ENCODE results near the gene MGAT4C.
A peak's percentile ranks its signal among the peaks of the same experiment; 100 is the strongest.

MGAT4C gene

DNA sequence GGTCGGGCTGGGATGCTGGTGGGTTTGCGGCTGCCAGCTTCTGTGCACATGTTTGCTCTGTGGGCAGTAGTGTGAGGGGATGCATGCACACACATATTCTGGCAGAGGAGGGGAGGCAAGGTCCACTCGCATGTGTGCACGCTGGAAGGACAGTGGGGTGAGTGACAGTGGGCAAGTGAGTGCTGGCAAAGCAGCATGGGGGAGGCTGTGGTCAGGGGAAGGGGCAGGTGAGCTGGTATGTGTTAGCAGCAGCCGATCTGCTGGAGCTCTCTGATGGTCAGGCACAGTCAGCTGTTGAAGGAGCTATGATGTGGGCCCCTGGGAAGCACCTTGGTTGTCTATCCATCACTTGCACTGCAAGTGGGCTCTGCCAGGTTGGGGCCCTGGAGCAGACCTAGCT is 211.8 kb downstream of the MGAT4C start:
- in situ Hi-C loops (cut with HindIII; ENCODE audit: low pct_ligation_motif_present, low pct_unique_long_range_greater_than_20kb, low sequenced_read_pairs): no loop called here
- no peak for DNase-seq

GRCh38 chr12:86042062-86042461 is 214.1 kb downstream of the MGAT4C start:
- no peak for DNase-seq
- in situ Hi-C loops (cut with HindIII; ENCODE audit: low pct_ligation_motif_present, low pct_unique_long_range_greater_than_20kb, low sequenced_read_pairs): no loop called here

DNA sequence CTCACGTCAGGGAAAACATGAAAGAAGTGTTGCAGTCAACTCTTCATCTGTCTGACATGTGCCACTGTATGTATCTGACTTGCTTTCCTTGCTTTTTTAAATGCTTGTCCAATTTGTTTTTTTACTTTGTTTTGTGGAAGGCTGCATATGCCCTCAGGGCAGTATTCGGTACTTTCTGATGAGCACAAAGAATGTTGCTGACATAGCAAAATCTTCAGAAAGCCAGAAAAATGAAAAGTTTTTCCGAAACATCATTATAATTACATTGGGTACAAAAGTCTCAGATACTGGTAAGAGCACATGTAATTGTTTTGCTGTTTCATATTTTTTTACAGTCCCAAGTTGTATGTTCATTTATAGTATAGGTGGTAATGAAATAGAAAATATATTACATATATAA is 237.8 kb downstream of the MGAT4C start:
- in situ Hi-C loops (cut with HindIII; ENCODE audit: low pct_ligation_motif_present, low pct_unique_long_range_greater_than_20kb, low sequenced_read_pairs): no loop called here
- no peak for DNase-seq

GRCh38 chr12:86015026-86015425 is 241.2 kb downstream of the MGAT4C start:
- in situ Hi-C loops (cut with HindIII; ENCODE audit: low pct_ligation_motif_present, low pct_unique_long_range_greater_than_20kb, low sequenced_read_pairs): no loop called here

GRCh38 chr12:86006727-86007126 is 249.5 kb downstream of the MGAT4C start:
- no peak for DNase-seq
- in situ Hi-C loops (cut with HindIII; ENCODE audit: low pct_ligation_motif_present, low pct_unique_long_range_greater_than_20kb, low sequenced_read_pairs): no loop called here

More at GRCh38 chr12:86015026-86015425, 241.2 kb downstream of the MGAT4C start:
- DNase-seq: no peak

- DNase-seq: no peak
- in situ Hi-C loops (cut with HindIII; ENCODE audit: low pct_ligation_motif_present, low pct_unique_long_range_greater_than_20kb, low sequenced_read_pairs): no loop called here
Observed at GRCh38 chr12:85998074-85998473, 258.1 kb downstream of the MGAT4C start.

DNA sequence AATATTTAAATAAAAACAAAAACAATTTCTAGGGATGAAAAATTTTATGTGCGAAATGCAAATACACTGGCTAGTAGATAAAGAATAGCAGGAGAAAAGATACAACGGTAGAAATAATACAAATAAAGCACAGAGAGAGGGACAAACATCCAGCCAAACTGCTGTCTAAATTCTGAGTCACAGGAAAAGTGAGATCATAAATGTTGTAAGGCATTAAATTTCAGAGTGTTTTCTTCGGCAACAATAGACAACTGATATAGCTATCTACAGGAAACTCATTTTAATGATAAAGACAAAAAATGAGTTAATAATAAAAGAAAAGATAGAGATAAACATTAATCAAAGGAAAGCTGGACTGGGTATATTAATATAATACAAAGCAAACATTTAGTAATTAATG is 259.9 kb downstream of the MGAT4C start:
- no peak for DNase-seq
- in situ Hi-C loops (cut with HindIII; ENCODE audit: low pct_ligation_motif_present, low pct_unique_long_range_greater_than_20kb, low sequenced_read_pairs): no loop called here

DNA sequence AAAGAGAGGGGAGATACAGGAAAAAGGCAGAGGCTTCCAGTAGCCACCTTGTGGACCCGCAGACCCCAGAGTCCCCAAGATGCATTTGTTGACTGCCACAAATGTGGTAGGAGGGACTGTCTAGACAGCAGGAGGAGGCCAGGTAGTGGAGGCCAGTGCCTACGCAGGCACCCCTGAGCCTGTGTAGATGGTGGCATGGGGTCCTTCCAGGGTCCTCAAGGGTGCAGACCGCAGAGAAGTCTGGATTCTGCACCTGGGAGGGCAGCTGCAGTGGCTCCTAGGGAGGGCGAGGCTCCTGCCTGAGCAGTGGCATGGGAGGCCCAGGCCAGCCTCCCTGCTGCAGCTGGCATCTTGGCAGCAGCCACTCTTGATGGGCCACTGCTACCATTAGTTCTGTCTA is 262.4 kb downstream of the MGAT4C start:
- in situ Hi-C loops (cut with HindIII; ENCODE audit: low pct_ligation_motif_present, low pct_unique_long_range_greater_than_20kb, low sequenced_read_pairs): no loop called here
- no peak for DNase-seq

GRCh38 chr12:85985996-85986395 is 270.2 kb downstream of the MGAT4C start:
- in situ Hi-C loops (cut with HindIII; ENCODE audit: low pct_ligation_motif_present, low pct_unique_long_range_greater_than_20kb, low sequenced_read_pairs): no loop called here
- DNase-seq: no peak

GRCh38 chr12:85983601-85984000 is 272.6 kb downstream of the MGAT4C start:
- DNase-seq: no peak
- in situ Hi-C loops (cut with HindIII; ENCODE audit: low pct_ligation_motif_present, low pct_unique_long_range_greater_than_20kb, low sequenced_read_pairs): no loop called here

GRCh38 chr12:85979641-85980040 is 276.6 kb downstream of the MGAT4C start:
- in situ Hi-C loops (cut with HindIII; ENCODE audit: low pct_ligation_motif_present, low pct_unique_long_range_greater_than_20kb, low sequenced_read_pairs): no loop called here
- DNase-seq: peak; percentile 20

GRCh38 chr12:85975716-85976115 is 280.5 kb downstream of the MGAT4C start:
- in situ Hi-C loops (cut with HindIII; ENCODE audit: low pct_ligation_motif_present, low pct_unique_long_range_greater_than_20kb, low sequenced_read_pairs): no loop called here

GRCh38 chr12:85971800-85972199 is 284.4 kb downstream of the MGAT4C start:
- DNase-seq: no peak
- in situ Hi-C loops (cut with HindIII; ENCODE audit: low pct_ligation_motif_present, low pct_unique_long_range_greater_than_20kb, low sequenced_read_pairs): no loop called here

More at GRCh38 chr12:85975716-85976115, 280.5 kb downstream of the MGAT4C start:
- no peak for DNase-seq

DNA sequence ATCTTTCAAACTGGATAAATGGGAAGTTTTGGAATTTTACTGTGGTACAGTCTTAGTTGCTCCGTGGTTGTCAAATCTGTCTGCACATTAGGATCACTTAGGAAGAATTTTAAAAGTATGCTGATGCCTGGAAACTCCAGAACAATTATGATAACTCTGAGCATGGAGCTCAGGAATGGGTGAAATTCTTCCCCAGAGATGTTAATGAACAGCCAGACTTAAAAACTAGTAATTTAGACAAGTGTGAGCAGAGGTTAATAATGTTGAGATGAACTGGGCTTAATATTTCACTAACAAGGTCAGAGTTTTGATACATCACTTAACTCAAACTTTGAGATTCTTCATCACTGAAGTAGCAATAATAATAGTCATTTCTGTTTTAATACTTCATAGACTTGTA is 287.6 kb downstream of the MGAT4C start:
- in situ Hi-C loops (cut with HindIII; ENCODE audit: low pct_ligation_motif_present, low pct_unique_long_range_greater_than_20kb, low sequenced_read_pairs): no loop called here
- DNase-seq: no peak

DNA sequence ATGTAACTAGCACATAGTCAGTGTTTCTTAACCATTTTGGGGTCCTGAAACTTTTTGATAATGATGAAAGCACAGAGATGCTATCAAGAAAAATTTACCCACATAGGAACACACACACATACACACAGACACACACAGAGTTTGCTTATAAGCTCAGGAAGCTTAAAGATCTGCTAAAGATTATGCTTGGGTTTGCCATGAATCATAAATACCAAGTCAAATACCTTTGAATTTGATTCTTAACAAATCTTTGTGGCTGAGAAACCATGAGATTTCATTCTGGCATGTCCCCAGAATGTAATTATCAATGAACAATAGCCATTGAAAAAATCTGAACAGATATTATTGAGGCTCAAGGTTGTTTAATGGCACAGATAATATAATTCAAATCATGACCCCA is 292.9 kb downstream of the MGAT4C start:
- in situ Hi-C loops (cut with HindIII; ENCODE audit: low pct_ligation_motif_present, low pct_unique_long_range_greater_than_20kb, low sequenced_read_pairs): no loop called here
- no peak for DNase-seq

- DNase-seq: no peak
- in situ Hi-C loops (cut with HindIII; ENCODE audit: low pct_ligation_motif_present, low pct_unique_long_range_greater_than_20kb, low sequenced_read_pairs): no loop called here
Observed at GRCh38 chr12:85956081-85956480, 300.1 kb downstream of the MGAT4C start.

DNA sequence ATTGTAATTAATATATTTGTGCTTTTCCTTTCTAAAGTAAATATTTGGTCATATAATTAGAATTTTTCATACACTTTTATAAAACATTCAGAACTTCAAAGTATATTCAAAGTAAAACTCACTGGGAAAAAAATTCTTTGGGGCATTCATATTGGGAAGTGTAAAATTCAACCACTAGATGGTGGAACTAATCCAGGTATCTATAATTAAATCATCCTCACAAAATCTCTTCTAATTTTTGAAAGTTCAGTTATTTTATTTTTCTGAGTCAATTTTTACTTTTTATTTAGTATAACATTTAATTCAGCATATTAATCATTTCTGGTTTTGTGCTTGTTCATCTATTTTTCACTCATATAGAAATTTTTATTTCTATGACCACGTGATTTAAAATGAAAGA is 301.1 kb downstream of the MGAT4C start:
- DNase-seq: peak; percentile 50
- in situ Hi-C loops (cut with HindIII; ENCODE audit: low pct_ligation_motif_present, low pct_unique_long_range_greater_than_20kb, low sequenced_read_pairs): no loop called here

GRCh38 chr12:85951823-85952222 is 304.4 kb downstream of the MGAT4C start:
- peak; percentile 59 for DNase-seq
- in situ Hi-C loops (cut with HindIII; ENCODE audit: low pct_ligation_motif_present, low pct_unique_long_range_greater_than_20kb, low sequenced_read_pairs): no loop called here

GRCh38 chr12:85949253-85949652 is 306.9 kb downstream of the MGAT4C start:
- no peak for DNase-seq
- in situ Hi-C loops (cut with HindIII; ENCODE audit: low pct_ligation_motif_present, low pct_unique_long_range_greater_than_20kb, low sequenced_read_pairs): no loop called here

DNA sequence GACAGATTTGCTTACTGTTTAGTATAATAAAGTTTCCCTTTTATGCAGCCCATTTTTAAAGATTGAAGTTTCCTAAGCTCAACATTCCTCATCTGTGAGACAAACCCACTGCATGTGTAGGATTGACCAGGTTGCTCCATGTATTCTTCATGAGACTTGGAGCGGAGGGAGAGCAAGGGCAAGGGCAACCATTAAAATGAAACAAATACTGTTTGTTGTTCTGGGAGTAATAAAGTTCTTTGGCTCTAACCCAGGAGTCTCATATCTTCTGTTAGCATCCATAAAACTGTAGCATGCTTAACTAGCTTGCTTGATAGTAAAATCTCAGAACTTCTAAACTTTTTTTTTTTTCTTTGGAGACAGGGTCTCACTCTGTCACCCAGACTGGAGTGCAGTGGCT is 307.9 kb downstream of the MGAT4C start:
- no peak for DNase-seq
- in situ Hi-C loops (cut with HindIII; ENCODE audit: low pct_ligation_motif_present, low pct_unique_long_range_greater_than_20kb, low sequenced_read_pairs): no loop called here

DNA sequence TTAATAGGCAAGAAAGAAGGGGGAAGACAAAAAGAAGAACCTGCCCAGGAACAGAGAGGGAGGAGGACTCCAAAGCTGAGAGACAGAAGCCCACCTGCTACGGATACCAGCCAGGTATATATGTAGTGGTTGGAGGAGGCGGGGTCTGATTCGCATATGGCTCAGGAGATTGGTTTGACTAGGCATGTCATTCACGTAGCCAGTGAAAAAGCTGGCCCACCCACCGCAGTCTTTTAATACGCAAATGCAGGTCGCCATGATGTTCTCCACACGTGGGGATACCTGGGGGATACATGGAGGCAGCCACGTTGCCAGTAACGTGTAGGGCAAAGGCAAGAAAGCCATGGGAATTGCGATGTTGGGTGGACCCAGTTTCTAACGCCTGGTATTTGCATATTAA is 308.9 kb downstream of the MGAT4C start:
- in situ Hi-C loops (cut with HindIII; ENCODE audit: low pct_ligation_motif_present, low pct_unique_long_range_greater_than_20kb, low sequenced_read_pairs): no loop called here
- no peak for DNase-seq

All from ACHN (cell line).